Neural progenitor cell (in vitro differentiated cells): ENCODE measurements around the gene USP2. TPM values are rescaled to one million over a fixed set of nuclear protein-coding genes. Genes with fewer than 3 reads are reported as not detected.

Experiments used
- DNase-seq: peaks from one replicate; pipeline ENCODE4 v3.0.0-alpha.2; 2016; ENCODE audit warnings: low spot score
- H2AFZ ChIP-seq: fragments of 200-600 bp; sonication (generic); replicated peaks from 2 replicates; pipeline ENCODE4 v1.6.1; 2016; ENCODE audit warnings: antibody characterized with exemption
- H3F3A ChIP-seq: fragments of 200-600 bp; sonication (generic); 2 replicates; pipeline ENCODE4 v1.6.1; 2016; ENCODE audit warnings: antibody characterized with exemption, low read depth
- H3K27ac ChIP-seq: fragments of 200-600 bp; sonication (generic); 2 replicates; pipeline ENCODE4 v1.5.1; 2016; ENCODE audit warnings: mild to moderate bottlenecking
- H3K27me3 ChIP-seq: fragments of 200-600 bp; sonication (generic); 2 replicates; pipeline ENCODE4 v1.6.1; 2016; ENCODE audit warnings: mild to moderate bottlenecking, moderate library complexity
- H3K36me3 ChIP-seq: fragments of 200-600 bp; sonication (generic); 2 replicates; pipeline ENCODE4 v1.5.1; 2016
- H3K4me1 ChIP-seq: fragments of 200-600 bp; sonication (generic); 2 replicates; pipeline ENCODE4 v1.6.1; 2016; ENCODE audit warnings: mixed run types
- H3K4me2 ChIP-seq: fragments of 200-600 bp; sonication (generic); 2 replicates; pipeline ENCODE4 v1.6.1; 2016
- H3K4me3 ChIP-seq: fragments of 200-600 bp; sonication (generic); 2 replicates; pipeline ENCODE4 v1.5.1; 2016
- H3K79me2 ChIP-seq: fragments of 200-600 bp; sonication (generic); 2 replicates; pipeline ENCODE4 v1.6.1; 2016; ENCODE audit warnings: low read depth
- H3K9ac ChIP-seq: fragments of 200-600 bp; sonication (generic); 2 replicates; pipeline ENCODE4 v1.6.1; 2016
- H3K9me3 ChIP-seq: fragments of 200-600 bp; sonication (generic); 2 replicates; pipeline ENCODE4 v1.5.1; 2016; ENCODE audit warnings: low read depth
- H4K20me1 ChIP-seq: fragments of 200-600 bp; sonication (generic); 2 replicates; pipeline ENCODE4 v1.6.1; 2016; ENCODE audit warnings: low read depth
- H3K27ac Mint-ChIP-seq: 3 replicates; pipeline ENCODE4 v1.8.0; 2021; ENCODE audit warnings: mixed read lengths
- H3K27me3 Mint-ChIP-seq: 2 replicates; pipeline ENCODE4 v1.8.0; 2022; ENCODE audit warnings: low read depth, mild to moderate bottlenecking, inconsistent platforms, moderate library complexity, mixed read lengths; ENCODE audit not compliant: insufficient read depth
- H3K36me3 Mint-ChIP-seq: 3 replicates; pipeline ENCODE4 v1.8.0; 2021; ENCODE audit warnings: mixed read lengths
- H3K4me1 Mint-ChIP-seq: 3 replicates; pipeline ENCODE4 v1.8.0; 2021; ENCODE audit warnings: mixed read lengths
- H3K4me3 Mint-ChIP-seq: 3 replicates; pipeline ENCODE4 v1.8.0; 2021; ENCODE audit warnings: mild to moderate bottlenecking, moderate library complexity, mixed read lengths
- H3K9me3 Mint-ChIP-seq: 3 replicates; pipeline ENCODE4 v1.8.0; 2020; ENCODE audit warnings: mixed read lengths
- CTCF ChIP-seq: fragments of 200-600 bp; sonication (generic); IDR thresholded peaks from 2 replicates; pipeline ENCODE4 v1.5.1; 2017; ENCODE audit warnings: antibody characterized with exemption, mild to moderate bottlenecking
- EZH2 ChIP-seq: fragments of 200-600 bp; sonication (generic); IDR thresholded peaks from 2 replicates; pipeline ENCODE4 v1.6.1; 2017; ENCODE audit warnings: antibody characterized with exemption, mild to moderate bottlenecking, moderate library complexity
- EZH2phosphoT487 ChIP-seq: fragments of 200-600 bp; sonication (generic); IDR thresholded peaks from 2 replicates; pipeline ENCODE4 v1.6.1; 2017; ENCODE audit warnings: antibody characterized with exemption
- total RNA-seq: library from RNA; depleted of rRNA; stranded (reverse); fragments of >200 nt; gene quantifications from 2 replicates; pipeline ENCODE4 v1.2.3, GENCODE V29; 2015; ENCODE audit warnings: low replicate concordance

Gene USP2
- total RNA-seq, 1 donor from 2014 or later: 2.6 TPM

GRCh38 chr11:119415966-119416365 lies 34.5 kb upstream of the USP2 start:
- Histone ChIP-seq H3K4me2 (no peak overlapping the region), H3K27me3 (no peaks in the 10 kb centered on the region), H3F3A (no peaks in the 10 kb centered on the region), H3K9ac (no peak overlapping the region), H3K4me1 (peaks cover 3% of the 10 kb centered on the region), H3K36me3 (no peaks in the 10 kb centered on the region), H2AFZ (no peak overlapping the region), H3K4me3 (no peak overlapping the region), H3K27ac (no peak overlapping the region), H3K79me2 (peaks cover 10% of the 10 kb centered on the region), H3K9me3 (no peaks in the 10 kb centered on the region), H4K20me1 (peaks cover 13% of the 10 kb centered on the region)
- H3K27ac Mint-ChIP-seq: no peak overlapping the region
- TF ChIP-seq EZH2phosphoT487 (no peak), CTCF (no peak), EZH2 (no peak)
- H3K9me3 Mint-ChIP-seq: no peaks in the 10 kb centered on the region
- H3K36me3 Mint-ChIP-seq: peaks cover 17% of the 10 kb centered on the region
- peaks cover 11% of the 10 kb centered on the region for H3K4me1 Mint-ChIP-seq
- peaks cover 4% of the 10 kb centered on the region for H3K27me3 Mint-ChIP-seq
- H3K4me3 Mint-ChIP-seq: no peak overlapping the region
- no peak for DNase-seq

- no peak overlapping the region for H3K4me2 ChIP-seq
- H3K4me1 ChIP-seq: no peaks in the 10 kb centered on the region
- no peak overlapping the region for H3K27ac Mint-ChIP-seq
- no peaks in the 10 kb centered on the region for H3K9me3 Mint-ChIP-seq
- peaks cover 9% of the 10 kb centered on the region for H4K20me1 ChIP-seq
- peaks cover 17% of the 10 kb centered on the region for H3K36me3 Mint-ChIP-seq
- H3K36me3 ChIP-seq: no peaks in the 10 kb centered on the region
- peaks cover 5% of the 10 kb centered on the region for H3K79me2 ChIP-seq
- H2AFZ ChIP-seq: no peak overlapping the region
- no peaks in the 10 kb centered on the region for H3K9me3 ChIP-seq
- no peak for DNase-seq
- H3K4me3 ChIP-seq: no peak overlapping the region
- no peak overlapping the region for H3K27ac ChIP-seq
- no peak overlapping the region for H3K9ac ChIP-seq
- H3K27me3 ChIP-seq: no peaks in the 10 kb centered on the region
- no peak overlapping the region for H3K4me3 Mint-ChIP-seq
- H3F3A ChIP-seq: no peaks in the 10 kb centered on the region
- TF ChIP-seq EZH2phosphoT487 (no peak), EZH2 (no peak), CTCF (no peak)
- H3K27me3 Mint-ChIP-seq: peaks cover 4% of the 10 kb centered on the region
- H3K4me1 Mint-ChIP-seq: peaks cover 7% of the 10 kb centered on the region
Measured at GRCh38 chr11:119415517-119415916, 34.0 kb upstream of the USP2 start.

GRCh38 chr11:119414734-119415133 lies 33.2 kb upstream of the USP2 start:
- H3K4me1 Mint-ChIP-seq: no peaks in the 10 kb centered on the region
- H3K4me2 ChIP-seq: no peak overlapping the region
- no peak overlapping the region for H3K27ac ChIP-seq
- H3K4me3 ChIP-seq: no peak overlapping the region
- no peaks in the 10 kb centered on the region for H3K27me3 ChIP-seq
- no peak overlapping the region for H3K27ac Mint-ChIP-seq
- no peak overlapping the region for H2AFZ ChIP-seq
- H3K36me3 Mint-ChIP-seq: peaks cover 13% of the 10 kb centered on the region
- no peak overlapping the region for H3K9ac ChIP-seq
- TF ChIP-seq EZH2phosphoT487 (no peak), EZH2 (no peak), CTCF (no peak)
- no peak overlapping the region for H3K4me3 Mint-ChIP-seq
- H3K9me3 ChIP-seq: no peaks in the 10 kb centered on the region
- H3F3A ChIP-seq: no peaks in the 10 kb centered on the region
- no peaks in the 10 kb centered on the region for H3K9me3 Mint-ChIP-seq
- peaks cover 4% of the 10 kb centered on the region for H3K27me3 Mint-ChIP-seq
- H3K36me3 ChIP-seq: no peaks in the 10 kb centered on the region
- peaks cover 1% of the 10 kb centered on the region for H4K20me1 ChIP-seq
- H3K79me2 ChIP-seq: no peaks in the 10 kb centered on the region
- no peak for DNase-seq
- no peaks in the 10 kb centered on the region for H3K4me1 ChIP-seq

- Histone ChIP-seq H2AFZ (no peak overlapping the region), H3K27ac (no peak overlapping the region), H3K36me3 (no peaks in the 10 kb centered on the region), H3F3A (no peaks in the 10 kb centered on the region), H3K4me2 (no peak overlapping the region), H3K27me3 (no peaks in the 10 kb centered on the region), H3K9ac (no peak overlapping the region), H3K4me3 (no peak overlapping the region), H3K79me2 (no peaks in the 10 kb centered on the region), H4K20me1 (no peaks in the 10 kb centered on the region), H3K4me1 (no peaks in the 10 kb centered on the region), H3K9me3 (no peaks in the 10 kb centered on the region)
- no peaks in the 10 kb centered on the region for H3K4me1 Mint-ChIP-seq
- H3K36me3 Mint-ChIP-seq: peaks cover 10% of the 10 kb centered on the region
- no peak overlapping the region for H3K27ac Mint-ChIP-seq
- no peak overlapping the region for H3K4me3 Mint-ChIP-seq
- H3K27me3 Mint-ChIP-seq: peaks cover 4% of the 10 kb centered on the region
- no peaks in the 10 kb centered on the region for H3K9me3 Mint-ChIP-seq
- TF ChIP-seq CTCF: no peak
- no peak for TF ChIP-seq EZH2
- no peak for TF ChIP-seq EZH2phosphoT487
- no peak for DNase-seq
Measured at GRCh38 chr11:119414321-119414720, 32.8 kb upstream of the USP2 start.
